Measurements from ENCODE around the gene B9D2.
A peak's percentile ranks its signal among the peaks of the same experiment; 100 is the strongest.
"Not testable (repeated sequence)": the region's sequence is repeated elsewhere in the genome, so short reads cannot be mapped to it uniquely, and the experiment has no call there.

Gene B9D2

GRCh38 chr19:41386442-41386841, 22.5 kb upstream of the B9D2 start:
- DNase-seq = no peak

GRCh38 chr19:41384351-41384750, 20.4 kb upstream of the B9D2 start:
- DNase-seq = no peak

- not testable (repeated sequence) for DNase-seq
These were observed 17.6 kb upstream of the B9D2 start for GRCh38 chr19:41381536-41381935.

GRCh38 chr19:41377977-41378709, 14.2 kb upstream of the B9D2 start:
- DNase-seq = no peak

- no peak for DNase-seq
These were observed 13.0 kb upstream of the B9D2 start for GRCh38 chr19:41376998-41377365.

- no peak for DNase-seq
These were observed 12.5 kb upstream of the B9D2 start, which contains the start of gene TMEM91 for GRCh38 chr19:41376241-41376997. TMEM91 (plus strand) TSS chr19:41376533; CDS start chr19:41378310, 1,777 bp downstream.

GRCh38 chr19:41373993-41374392, 10.0 kb upstream of the B9D2 start:
- peak; percentile 97 for DNase-seq

GRCh38 chr19:41372501-41372900, 8.6 kb upstream of the B9D2 start:
- DNase-seq = no peak

- DNase-seq = no peak
These were observed 7.6 kb upstream of the B9D2 start for GRCh38 chr19:41371541-41371940.

- not testable (repeated sequence) for DNase-seq
These were observed 7.2 kb upstream of the B9D2 start for GRCh38 chr19:41371119-41371518.

- no peak for DNase-seq
These were observed 5.8 kb upstream of the B9D2 start for GRCh38 chr19:41369769-41370168.

GRCh38 chr19:41367848-41368301, 3.9 kb upstream of the B9D2 start:
- no peak for DNase-seq

- no peak for DNase-seq
These were observed 2.1 kb upstream of the B9D2 start for GRCh38 chr19:41366089-41366488.

- no peak for DNase-seq
These were observed 809 bp upstream of the B9D2 start for GRCh38 chr19:41364524-41365391.

GRCh38 chr19:41363371-41363752, 587 bp downstream of the B9D2 start:
- DNase-seq = no peak

- no peak for DNase-seq
These were observed 1.7 kb downstream of the B9D2 start for GRCh38 chr19:41362143-41362847.

- no peak for DNase-seq
These were observed 4.2 kb downstream of the B9D2 start for GRCh38 chr19:41359741-41360140.

GRCh38 chr19:41357746-41358145, 6.2 kb downstream of the B9D2 start:
- no peak for DNase-seq

GRCh38 chr19:41356984-41357739, 6.8 kb downstream of the B9D2 start:
- no peak for DNase-seq

GRCh38 chr19:41355802-41356201, 8.1 kb downstream of the B9D2 start:
- no peak for DNase-seq

- no peak for DNase-seq
These were observed 8.9 kb downstream of the B9D2 start for GRCh38 chr19:41355035-41355434.
